Esophagus muscularis mucosa (tissue), 3 donors: ENCODE data around the gene FCRLB.

Experiments used
- EP300 ChIP-seq: sonication (generic); formaldehyde crosslinking; IDR thresholded peaks from one replicate; pipeline ENCODE4 v1.6.1; 2017; ENCODE audit warnings: antibody characterized with exemption
- TF ChIP-seq, protein P1 (sequence below), 3 experiments: fragments of 200-600 bp in 2 of 3; fragments of 450-650 bp in 1 of 3; sonication (generic) in 2 of 3; IDR thresholded peaks; one replicate each; pipeline ENCODE4 v1.5.1; 2017 to 2019; ENCODE audit warnings: antibody characterized with exemption in 3 of 3, mild to moderate bottlenecking in 2 of 3, moderate library complexity in 1 of 3

- no peak for TF ChIP-seq EP300
- TF ChIP-seq, protein P1, sequence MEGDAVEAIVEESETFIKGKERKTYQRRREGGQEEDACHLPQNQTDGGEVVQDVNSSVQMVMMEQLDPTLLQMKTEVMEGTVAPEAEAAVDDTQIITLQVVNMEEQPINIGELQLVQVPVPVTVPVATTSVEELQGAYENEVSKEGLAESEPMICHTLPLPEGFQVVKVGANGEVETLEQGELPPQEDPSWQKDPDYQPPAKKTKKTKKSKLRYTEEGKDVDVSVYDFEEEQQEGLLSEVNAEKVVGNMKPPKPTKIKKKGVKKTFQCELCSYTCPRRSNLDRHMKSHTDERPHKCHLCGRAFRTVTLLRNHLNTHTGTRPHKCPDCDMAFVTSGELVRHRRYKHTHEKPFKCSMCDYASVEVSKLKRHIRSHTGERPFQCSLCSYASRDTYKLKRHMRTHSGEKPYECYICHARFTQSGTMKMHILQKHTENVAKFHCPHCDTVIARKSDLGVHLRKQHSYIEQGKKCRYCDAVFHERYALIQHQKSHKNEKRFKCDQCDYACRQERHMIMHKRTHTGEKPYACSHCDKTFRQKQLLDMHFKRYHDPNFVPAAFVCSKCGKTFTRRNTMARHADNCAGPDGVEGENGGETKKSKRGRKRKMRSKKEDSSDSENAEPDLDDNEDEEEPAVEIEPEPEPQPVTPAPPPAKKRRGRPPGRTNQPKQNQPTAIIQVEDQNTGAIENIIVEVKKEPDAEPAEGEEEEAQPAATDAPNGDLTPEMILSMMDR (IDR thresholded peaks at IDR 0.05) = no peak
These were observed 6.0 kb downstream of the FCRLB start for GRCh38 chr1:161727256-161727924.
